ENCODE measurements around the gene CX3CL1.

CX3CL1 gene

DNA sequence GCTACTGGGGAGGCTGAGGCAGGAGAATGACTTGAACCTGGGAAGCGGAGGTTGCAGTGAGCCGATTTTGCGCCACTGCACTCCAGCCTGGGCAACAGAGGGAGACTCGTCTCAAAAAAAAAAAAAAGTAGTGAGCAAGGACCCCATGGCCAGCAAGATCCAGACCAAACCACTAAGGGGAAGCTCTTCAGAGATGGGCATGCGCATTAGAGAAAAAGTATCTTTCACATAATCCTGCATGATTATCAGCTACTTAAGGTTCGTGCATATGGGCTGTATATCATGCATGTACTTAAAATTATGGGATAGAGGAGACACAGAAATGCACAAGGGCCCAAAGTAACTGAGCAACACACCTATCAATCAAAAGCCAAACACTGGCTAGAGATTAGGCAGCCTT lies 24.4 kb upstream of the CX3CL1 start:
- no peak for TF ChIP-seq ARNTL (CRISPR knock-in tag; IDR thresholded peaks at IDR 0.05; ENCODE audit: borderline replicate concordance, low read depth)
- no peak for TF ChIP-seq ESRRG (CRISPR knock-in tag; IDR thresholded peaks at IDR 0.05)
- no peak for ATAC-seq

DNA sequence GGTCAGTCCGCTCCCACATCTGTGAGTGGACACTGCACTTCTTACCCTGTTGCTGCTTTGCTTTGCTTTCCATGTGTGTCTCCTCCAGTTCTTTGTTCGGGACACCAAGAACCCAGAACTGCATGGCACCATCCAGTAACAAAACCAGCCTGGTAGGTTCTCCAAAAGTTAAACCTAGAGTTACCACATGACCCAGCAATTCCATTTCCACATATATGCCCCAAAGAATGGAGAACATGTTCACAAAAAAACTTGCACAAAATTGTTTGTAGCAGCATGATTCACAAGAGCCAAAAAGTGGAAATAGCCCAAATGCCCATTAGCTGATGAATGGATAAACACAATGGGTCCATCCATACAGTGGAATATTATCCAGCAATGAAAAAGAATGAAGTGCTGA lies 24.0 kb upstream of the CX3CL1 start:
- ATAC-seq: no peak
- no peak for TF ChIP-seq TCF4 (CRISPR knock-in tag; IDR thresholded peaks at IDR 0.05; ENCODE audit: borderline replicate concordance)
- TF ChIP-seq ZNF8 (CRISPR knock-in tag; IDR thresholded peaks at IDR 0.05): no peak
- no peak for TF ChIP-seq ZNF565 (CRISPR knock-in tag; conservative IDR thresholded peaks at IDR 0.05; ENCODE audit: low read depth)
- TF ChIP-seq RARB (CRISPR knock-in tag; IDR thresholded peaks at IDR 0.05): no peak
- TF ChIP-seq CSDC2 (CRISPR knock-in tag; IDR thresholded peaks at IDR 0.05): no peak
- TF ChIP-seq SNAI2 (CRISPR knock-in tag; IDR thresholded peaks at IDR 0.05): no peak
- no peak for TF ChIP-seq ZC3H10 (CRISPR knock-in tag; IDR thresholded peaks at IDR 0.05)
- no peak for TF ChIP-seq TOX (CRISPR knock-in tag; IDR thresholded peaks at IDR 0.05; ENCODE audit: borderline replicate concordance)
- TF ChIP-seq PPARA (CRISPR knock-in tag; IDR thresholded peaks at IDR 0.05; ENCODE audit: borderline replicate concordance): no peak
- no peak for TF ChIP-seq ESRRG (CRISPR knock-in tag; IDR thresholded peaks at IDR 0.05)
- no peak for TF ChIP-seq ARNTL (CRISPR knock-in tag; IDR thresholded peaks at IDR 0.05; ENCODE audit: borderline replicate concordance, low read depth)
- TF ChIP-seq BACH2 (CRISPR knock-in tag; IDR thresholded peaks at IDR 0.05; ENCODE audit: borderline replicate concordance): no peak
- TF ChIP-seq, protein P1, sequence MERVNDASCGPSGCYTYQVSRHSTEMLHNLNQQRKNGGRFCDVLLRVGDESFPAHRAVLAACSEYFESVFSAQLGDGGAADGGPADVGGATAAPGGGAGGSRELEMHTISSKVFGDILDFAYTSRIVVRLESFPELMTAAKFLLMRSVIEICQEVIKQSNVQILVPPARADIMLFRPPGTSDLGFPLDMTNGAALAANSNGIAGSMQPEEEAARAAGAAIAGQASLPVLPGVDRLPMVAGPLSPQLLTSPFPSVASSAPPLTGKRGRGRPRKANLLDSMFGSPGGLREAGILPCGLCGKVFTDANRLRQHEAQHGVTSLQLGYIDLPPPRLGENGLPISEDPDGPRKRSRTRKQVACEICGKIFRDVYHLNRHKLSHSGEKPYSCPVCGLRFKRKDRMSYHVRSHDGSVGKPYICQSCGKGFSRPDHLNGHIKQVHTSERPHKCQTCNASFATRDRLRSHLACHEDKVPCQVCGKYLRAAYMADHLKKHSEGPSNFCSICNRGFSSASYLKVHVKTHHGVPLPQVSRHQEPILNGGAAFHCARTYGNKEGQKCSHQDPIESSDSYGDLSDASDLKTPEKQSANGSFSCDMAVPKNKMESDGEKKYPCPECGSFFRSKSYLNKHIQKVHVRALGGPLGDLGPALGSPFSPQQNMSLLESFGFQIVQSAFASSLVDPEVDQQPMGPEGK (CRISPR knock-in tag; IDR thresholded peaks at IDR 0.05; ENCODE audit: borderline replicate concordance): no peak
- no peak for TF ChIP-seq POU6F1 (CRISPR knock-in tag; IDR thresholded peaks at IDR 0.05; ENCODE audit: borderline replicate concordance, low read depth)
- no peak for TF ChIP-seq ZNF70 (CRISPR knock-in tag; IDR thresholded peaks at IDR 0.05)
- no peak for TF ChIP-seq CREB5 (CRISPR knock-in tag; IDR thresholded peaks at IDR 0.05; ENCODE audit: low read depth)

DNA sequence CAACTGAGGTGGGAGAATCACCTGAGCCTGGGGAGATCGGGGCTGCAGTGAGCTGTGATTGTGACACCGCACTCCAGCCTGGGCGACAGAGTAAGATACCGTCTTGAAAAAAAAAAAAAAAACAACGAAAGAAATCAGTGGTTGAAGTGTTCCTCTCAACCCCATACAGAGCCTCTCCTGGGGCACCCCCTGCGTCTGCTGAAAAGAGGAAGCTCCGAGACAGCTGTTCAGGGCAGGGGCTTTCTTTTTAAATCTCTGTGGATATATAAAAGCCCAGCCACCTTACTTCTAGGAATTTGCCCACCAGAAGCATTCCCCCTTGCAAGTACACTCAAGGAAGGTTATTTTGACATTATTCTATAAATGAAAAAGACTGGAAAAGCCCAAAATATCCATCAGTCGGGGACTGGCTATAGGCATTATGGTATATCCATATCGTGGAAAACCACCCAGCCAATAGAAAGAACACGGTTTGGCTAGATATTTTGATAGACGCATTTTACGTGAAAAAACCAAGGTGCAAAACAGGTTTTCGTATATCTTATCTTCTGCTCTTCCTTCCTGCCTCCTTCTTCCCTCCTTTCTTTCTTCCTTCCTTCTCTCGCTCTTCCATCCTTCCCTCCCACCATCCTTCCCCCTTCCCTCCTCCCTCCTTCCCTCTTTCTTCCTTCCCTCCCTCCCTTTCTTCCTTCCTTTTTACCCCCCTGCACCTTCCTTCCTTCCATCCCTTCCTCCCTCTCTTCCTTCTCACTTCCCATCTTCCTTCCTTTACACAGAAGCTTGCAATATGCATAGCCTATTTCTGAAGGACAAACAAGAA lies 22.9 kb upstream of the CX3CL1 start:
- ATAC-seq: no peak
- no peak for TF ChIP-seq CREB5 (CRISPR knock-in tag; IDR thresholded peaks at IDR 0.05; ENCODE audit: low read depth)
- TF ChIP-seq TCF4 (CRISPR knock-in tag; IDR thresholded peaks at IDR 0.05; ENCODE audit: borderline replicate concordance): no peak
- no peak for TF ChIP-seq GLIS3 (CRISPR knock-in tag; IDR thresholded peaks at IDR 0.05)
- no peak for TF ChIP-seq SNAI2 (CRISPR knock-in tag; IDR thresholded peaks at IDR 0.05)
- TF ChIP-seq ZFP3 (CRISPR knock-in tag; IDR thresholded peaks at IDR 0.05): no peak

DNA sequence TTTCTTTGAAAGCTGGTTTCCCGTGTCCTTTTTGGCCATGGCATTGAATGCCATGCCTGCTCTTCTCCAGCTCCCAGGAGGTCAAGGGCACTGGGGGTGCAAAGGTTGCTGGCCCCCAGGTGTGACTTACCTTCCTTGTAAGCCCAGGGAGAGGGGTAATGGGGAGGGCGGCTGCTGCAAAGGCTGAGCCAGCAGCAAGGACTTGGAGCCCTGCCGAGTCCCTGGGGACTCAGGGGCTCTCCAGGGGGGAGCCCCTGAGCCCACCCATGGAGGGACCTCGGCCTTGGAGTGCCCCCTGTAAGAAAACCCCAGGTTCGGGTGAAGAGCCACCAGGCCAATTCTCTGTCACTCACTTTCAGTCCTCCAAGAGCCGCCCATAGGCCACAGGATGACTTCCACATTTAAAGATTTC lies 19.6 kb upstream of the CX3CL1 start:
- no peak for ATAC-seq
- TF ChIP-seq PPARA (CRISPR knock-in tag; IDR thresholded peaks at IDR 0.05; ENCODE audit: borderline replicate concordance) (no peak), ARNTL (CRISPR knock-in tag; IDR thresholded peaks at IDR 0.05; ENCODE audit: borderline replicate concordance, low read depth) (no peak), ZFP3 (CRISPR knock-in tag; IDR thresholded peaks at IDR 0.05) (no peak), ZNF70 (CRISPR knock-in tag; IDR thresholded peaks at IDR 0.05) (no peak), POU6F1 (CRISPR knock-in tag; IDR thresholded peaks at IDR 0.05; ENCODE audit: borderline replicate concordance, low read depth) (no peak), RARB (CRISPR knock-in tag; IDR thresholded peaks at IDR 0.05) (no peak), TSHZ2 (CRISPR knock-in tag; IDR thresholded peaks at IDR 0.05) (no peak)

Data from SK-N-SH treated with all-trans-retinoic acid at 6 μM for 48 hours (cell line).